SK-N-SH treated with all-trans-retinoic acid at 6 μM for 48 hours (cell line): ENCODE results near the gene NPHS1.

Experiments
- BACH2 ChIP-seq: fragments of 250-450 bp; sonication (Bioruptor Pico); IDR thresholded peaks from 2 replicates; pipeline ENCODE4 v1.9.0; 2021; ENCODE audit warnings: mild to moderate bottlenecking, borderline replicate concordance
- CSDC2 ChIP-seq: fragments of 250-450 bp; sonication (Bioruptor Pico); IDR thresholded peaks from 2 replicates; pipeline ENCODE4 v1.5.0; 2020; ENCODE audit warnings: mild to moderate bottlenecking, moderate library complexity
- OSR1 ChIP-seq: fragments of 250-450 bp; sonication (Bioruptor Pico); IDR thresholded peaks from 2 replicates; pipeline ENCODE4 v1.8.0; 2022; ENCODE audit warnings: moderate library complexity, mild to moderate bottlenecking, inconsistent platforms
- TOX ChIP-seq: fragments of 250-450 bp; sonication (Bioruptor Pico); IDR thresholded peaks from 2 replicates; pipeline ENCODE4 v1.8.0; 2021; ENCODE audit warnings: mild to moderate bottlenecking, moderate library complexity, borderline replicate concordance
- ZFP30 ChIP-seq: fragments of 450-650 bp; formaldehyde crosslinking; IDR thresholded peaks from 2 replicates; pipeline ENCODE4 v1.5.0; 2022; ENCODE audit warnings: mild to moderate bottlenecking, moderate library complexity
- ZNF70 ChIP-seq: fragments of 450-650 bp; formaldehyde crosslinking; IDR thresholded peaks from 2 replicates; pipeline ENCODE4 v1.5.0; 2020; ENCODE audit warnings: mild to moderate bottlenecking, moderate library complexity
- ZNF8 ChIP-seq: fragments of 450-650 bp; formaldehyde crosslinking; IDR thresholded peaks from 2 replicates; pipeline ENCODE4 v1.5.0; 2020; ENCODE audit warnings: mild to moderate bottlenecking, moderate library complexity
- TF ChIP-seq, protein P1 (sequence below): fragments of 250-450 bp; sonication (Bioruptor Pico); IDR thresholded peaks from 2 replicates; pipeline ENCODE4 v1.8.0; 2020; ENCODE audit warnings: mild to moderate bottlenecking, moderate library complexity, borderline replicate concordance
- TF ChIP-seq, protein P2 (sequence below): fragments of 250-450 bp; sonication (Bioruptor Pico); IDR thresholded peaks from 2 replicates; pipeline ENCODE4 v1.5.1; 2021; ENCODE audit warnings: mild to moderate bottlenecking, moderate library complexity

DNA sequence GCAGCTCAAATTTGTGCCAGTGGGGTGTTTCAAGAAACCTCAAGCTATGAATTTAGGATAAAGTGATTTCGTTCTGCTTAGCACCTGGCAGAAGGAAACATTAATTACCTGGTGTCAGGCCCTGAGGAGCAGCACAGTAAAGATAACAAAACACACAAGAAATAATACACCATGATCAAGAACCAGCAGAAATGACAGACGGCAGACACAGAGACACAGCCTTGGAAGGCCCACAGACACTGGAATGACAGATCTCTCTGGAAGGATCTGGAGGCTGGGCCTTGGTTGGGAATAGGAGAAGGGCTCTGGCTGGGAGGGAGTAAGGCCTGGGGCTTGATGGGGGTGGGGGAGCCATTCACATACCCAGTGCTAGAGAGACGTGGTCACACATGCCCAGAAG is 50.5 kb downstream of the NPHS1 start:
- TF ChIP-seq ZFP30 (CRISPR knock-in tag) = no peak
- TF ChIP-seq ZNF8 (CRISPR knock-in tag) = no peak
- no peak for TF ChIP-seq BACH2 (CRISPR knock-in tag)
- TF ChIP-seq, protein P1, sequence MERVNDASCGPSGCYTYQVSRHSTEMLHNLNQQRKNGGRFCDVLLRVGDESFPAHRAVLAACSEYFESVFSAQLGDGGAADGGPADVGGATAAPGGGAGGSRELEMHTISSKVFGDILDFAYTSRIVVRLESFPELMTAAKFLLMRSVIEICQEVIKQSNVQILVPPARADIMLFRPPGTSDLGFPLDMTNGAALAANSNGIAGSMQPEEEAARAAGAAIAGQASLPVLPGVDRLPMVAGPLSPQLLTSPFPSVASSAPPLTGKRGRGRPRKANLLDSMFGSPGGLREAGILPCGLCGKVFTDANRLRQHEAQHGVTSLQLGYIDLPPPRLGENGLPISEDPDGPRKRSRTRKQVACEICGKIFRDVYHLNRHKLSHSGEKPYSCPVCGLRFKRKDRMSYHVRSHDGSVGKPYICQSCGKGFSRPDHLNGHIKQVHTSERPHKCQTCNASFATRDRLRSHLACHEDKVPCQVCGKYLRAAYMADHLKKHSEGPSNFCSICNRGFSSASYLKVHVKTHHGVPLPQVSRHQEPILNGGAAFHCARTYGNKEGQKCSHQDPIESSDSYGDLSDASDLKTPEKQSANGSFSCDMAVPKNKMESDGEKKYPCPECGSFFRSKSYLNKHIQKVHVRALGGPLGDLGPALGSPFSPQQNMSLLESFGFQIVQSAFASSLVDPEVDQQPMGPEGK = no peak
- no peak for TF ChIP-seq OSR1 (CRISPR knock-in tag)
- TF ChIP-seq CSDC2 (CRISPR knock-in tag) = no peak
- TF ChIP-seq ZNF70 (CRISPR knock-in tag) = no peak
- TF ChIP-seq, protein P2, sequence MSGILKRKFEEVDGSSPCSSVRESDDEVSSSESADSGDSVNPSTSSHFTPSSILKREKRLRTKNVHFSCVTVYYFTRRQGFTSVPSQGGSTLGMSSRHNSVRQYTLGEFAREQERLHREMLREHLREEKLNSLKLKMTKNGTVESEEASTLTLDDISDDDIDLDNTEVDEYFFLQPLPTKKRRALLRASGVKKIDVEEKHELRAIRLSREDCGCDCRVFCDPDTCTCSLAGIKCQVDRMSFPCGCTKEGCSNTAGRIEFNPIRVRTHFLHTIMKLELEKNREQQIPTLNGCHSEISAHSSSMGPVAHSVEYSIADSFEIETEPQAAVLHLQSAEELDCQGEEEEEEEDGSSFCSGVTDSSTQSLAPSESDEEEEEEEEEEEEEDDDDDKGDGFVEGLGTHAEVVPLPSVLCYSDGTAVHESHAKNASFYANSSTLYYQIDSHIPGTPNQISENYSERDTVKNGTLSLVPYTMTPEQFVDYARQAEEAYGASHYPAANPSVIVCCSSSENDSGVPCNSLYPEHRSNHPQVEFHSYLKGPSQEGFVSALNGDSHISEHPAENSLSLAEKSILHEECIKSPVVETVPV (CRISPR knock-in tag) = no peak
- no peak for TF ChIP-seq TOX (CRISPR knock-in tag)
